DMS53 treated with DMSO at 0.1 percent for 48 hours (cell line): ENCODE results near the gene SDE2.
"Not testable (repeated sequence)": the region's sequence is repeated elsewhere in the genome, so short reads cannot be mapped to it uniquely, and the experiment has no call there.

Experiments
- DNase-seq: peaks from one replicate; lab custom pipeline; 2025; ENCODE audit not compliant: unreplicated experiment; lab: John Stamatoyannopoulos, UW

The SDE2 gene

DNA sequence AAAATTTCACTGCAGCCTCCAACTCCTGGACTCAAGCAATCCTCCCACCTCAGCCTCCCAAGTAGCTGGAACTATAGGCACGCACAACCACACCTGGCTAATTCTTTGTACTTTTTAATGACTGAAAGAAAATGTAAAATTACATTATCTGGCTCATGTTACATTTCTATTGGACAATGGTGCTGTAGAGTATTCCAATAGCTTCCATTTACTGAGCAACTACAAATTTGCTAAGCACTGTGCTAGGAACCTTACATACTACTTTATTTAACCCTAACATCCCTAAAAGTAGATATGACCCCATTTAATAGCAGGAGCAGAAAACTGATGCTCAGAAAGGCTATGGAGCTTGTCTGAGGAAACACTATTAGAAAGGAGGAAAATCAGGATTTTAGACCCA lies 19.7 kb downstream of the SDE2 start:
- no peak for DNase-seq

DNA sequence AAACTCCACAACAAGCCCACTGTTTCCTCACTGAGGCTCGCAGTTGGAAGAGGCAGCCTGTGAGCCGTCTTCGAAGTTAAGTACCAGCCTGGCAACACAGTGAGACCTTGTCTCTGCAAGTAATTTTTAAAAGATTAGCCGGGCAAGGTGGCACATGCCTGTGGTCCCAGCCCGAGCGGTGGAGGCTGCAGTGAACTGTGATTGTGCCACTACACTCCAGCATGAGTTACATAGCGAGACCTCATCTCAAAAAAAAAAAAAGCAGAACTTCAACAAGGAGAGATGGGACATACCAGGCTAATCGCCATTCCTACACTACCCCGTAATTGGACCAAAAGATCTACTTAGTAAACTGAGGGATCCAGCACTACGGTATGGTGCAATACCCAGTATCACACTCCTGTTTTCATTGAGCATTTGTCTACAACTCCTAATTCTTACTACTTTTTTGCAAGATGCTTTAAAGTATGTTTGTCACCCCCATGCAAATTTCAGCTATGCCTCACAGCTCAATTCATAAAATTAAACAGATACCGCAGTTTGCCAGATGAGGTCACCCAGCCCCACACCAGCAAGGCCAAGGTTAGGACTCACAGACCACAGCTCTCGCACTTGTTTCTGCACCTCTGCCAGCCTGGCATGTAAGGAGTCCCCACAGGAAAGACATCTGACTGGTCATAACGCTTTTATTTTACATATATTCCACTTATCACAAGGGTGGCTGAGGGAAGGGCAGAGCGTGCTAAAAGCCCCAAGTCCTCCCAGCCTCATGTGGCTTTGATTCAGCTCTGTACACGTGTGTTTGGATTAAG lies 21.0 kb downstream of the SDE2 start:
- DNase-seq = no peak

DNA sequence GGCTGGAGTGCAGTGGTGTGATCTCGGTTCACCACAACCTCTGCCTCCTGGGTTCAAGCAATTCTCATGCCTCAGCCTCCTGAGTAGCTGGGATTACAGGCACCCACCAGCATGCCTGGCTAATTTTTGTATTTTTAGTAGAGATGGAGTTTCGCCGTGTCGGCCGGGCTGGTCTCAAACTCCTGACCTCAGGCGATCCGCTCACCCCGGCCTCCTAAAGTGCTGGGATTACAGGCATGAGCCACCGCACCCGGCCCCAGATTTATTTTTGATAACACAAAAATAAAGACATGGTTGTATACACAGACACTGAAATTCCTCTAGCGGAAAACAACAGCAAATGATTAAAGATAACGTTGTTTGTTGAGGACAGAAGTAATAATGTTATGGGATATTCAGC lies 24.0 kb downstream of the SDE2 start:
- not testable (repeated sequence) for DNase-seq

DNA sequence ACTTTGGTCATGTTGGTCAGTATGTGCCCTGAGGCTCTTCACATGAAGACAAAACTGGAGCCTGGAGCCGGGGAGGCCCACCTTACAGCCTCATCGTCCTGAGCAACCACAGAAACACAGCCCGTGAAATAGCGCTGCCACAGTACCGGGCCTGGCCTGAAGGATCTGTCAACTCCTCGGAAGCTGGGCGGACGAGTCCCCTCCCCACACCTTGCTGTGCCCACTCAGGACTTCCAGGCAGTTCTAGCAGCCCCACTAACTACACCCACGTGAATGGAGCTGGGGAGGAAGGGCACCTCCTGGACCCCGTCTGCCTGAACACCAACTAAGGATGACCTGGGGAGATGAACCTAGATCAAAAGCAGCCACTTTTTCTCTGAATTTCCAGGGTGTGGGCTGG lies 24.7 kb downstream of the SDE2 start:
- no peak for DNase-seq

DNA sequence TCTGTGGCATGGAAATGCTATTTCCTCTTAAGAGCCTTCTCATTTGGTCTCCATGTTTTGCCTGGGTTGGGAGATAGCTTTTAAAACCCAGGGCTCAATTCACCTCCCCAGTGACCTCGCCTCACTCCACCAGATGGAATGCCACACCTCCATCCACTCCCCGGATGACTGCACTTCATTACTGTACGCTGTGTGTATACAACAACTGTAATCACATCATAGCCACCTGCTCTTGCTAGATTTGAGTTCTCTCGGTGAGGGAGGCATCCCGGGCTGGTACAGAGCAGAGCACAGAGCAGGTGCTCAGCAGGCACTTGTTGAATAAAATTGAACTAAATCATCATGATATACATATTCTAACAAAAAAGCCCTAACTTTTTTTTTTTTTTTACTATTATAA lies 26.0 kb downstream of the SDE2 start:
- peak; percentile 93 for DNase-seq

DNA sequence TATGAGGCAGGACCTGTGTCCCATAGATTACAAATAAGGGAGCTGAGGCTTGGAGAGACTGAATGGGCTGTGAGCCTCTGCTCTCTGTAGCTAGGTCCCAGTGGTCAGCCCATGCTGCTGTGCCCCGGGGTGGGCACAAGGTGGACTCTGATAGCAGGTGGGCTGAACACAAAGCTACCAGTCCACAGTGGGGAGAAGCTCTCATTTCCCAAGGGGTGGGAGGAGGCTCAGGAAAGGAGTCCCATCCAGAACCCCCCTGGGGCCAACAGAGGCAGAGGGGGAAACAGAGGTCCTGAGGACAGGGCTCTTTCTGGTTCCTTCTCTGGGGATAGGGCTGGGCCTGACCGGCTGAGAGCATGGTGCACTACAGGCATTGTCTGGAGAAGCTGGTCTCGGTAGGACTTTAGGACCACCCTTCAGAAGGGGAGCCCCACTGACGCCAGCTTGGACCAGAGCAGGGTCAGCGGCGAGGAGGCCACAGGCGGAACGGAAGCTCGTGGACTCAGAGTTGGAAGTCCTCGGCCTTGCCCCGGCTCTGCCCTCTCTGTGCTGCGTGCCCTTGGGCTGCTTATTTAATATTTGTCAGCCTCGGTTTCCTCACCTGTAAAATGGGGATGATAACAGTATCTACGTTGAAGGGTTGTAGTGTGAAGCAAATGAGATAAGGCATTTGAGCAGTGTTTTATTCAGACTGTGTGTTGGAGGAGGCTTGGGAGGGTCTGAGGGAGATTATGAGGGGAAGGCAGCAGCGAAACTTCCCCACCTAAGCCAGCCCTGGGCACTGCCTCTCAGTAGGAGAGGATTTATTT lies 26.6 kb downstream of the SDE2 start:
- DNase-seq = no peak

DNA sequence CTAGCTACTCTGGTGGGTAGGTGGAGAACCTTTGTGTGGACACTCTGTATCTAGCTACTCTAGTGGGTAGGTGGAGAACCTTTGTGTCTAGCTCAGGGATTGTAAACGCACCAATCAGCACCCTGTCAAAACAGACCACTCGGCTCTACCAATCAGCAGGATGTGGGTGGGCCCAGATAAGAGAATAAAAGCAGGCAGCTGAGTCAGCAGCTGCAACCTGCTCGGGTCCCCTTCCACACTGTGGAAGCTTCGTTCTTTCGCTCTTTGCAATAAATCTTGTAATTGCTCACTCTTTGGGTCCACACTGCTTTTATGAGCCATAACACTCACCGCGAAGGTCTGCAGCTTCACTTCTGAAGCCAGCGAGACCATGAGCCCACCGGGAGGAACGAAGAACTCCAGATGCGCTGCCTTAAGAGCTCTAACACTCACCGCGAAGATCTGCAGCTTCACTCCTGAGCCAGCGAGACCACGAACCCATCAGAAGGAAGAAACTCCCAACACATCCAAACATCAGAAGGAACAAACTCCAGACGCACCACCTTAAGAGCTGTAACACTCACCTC lies 28.5 kb downstream of the SDE2 start:
- DNase-seq = not testable (repeated sequence)

DNA sequence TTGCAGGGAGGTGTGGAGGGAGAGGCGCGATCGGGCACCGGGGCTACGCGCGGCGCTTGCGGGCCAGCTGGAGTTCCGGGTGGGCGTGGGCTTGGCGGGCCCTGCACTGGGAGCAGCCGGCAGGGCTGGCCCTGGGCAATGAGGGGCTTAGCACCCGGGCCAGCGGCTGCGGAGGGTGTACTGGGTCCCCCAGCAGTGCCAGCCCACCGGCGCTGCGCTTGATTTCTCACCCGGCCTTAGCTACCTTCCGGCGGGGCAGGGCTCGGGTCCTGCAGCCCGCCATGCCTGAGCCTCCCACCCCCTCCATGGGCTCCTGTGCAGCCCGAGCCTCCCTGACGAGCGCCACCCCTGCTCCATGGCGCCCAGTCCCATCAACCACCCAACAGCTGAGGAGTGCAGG lies 29.4 kb downstream of the SDE2 start:
- not testable (repeated sequence) for DNase-seq

DNA sequence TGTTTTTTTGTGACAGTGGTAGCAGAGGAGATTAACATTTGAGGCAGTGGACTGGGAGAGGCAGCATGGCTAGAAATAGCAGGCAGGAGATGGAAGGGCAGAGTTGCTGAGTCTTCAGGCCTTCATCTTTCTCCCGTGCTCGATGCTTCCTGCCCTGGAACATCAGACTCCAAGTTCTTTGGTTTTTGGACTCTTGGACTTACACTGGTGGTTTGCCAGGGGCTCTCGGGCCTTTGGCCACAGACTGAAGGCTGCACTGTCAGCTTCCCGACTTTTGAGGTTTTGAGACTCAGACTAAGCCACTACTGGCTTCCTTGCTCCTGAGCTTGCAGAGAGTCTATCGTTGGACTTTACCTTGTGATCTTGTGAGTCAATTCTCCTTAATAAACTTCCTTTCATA lies 33.9 kb downstream of the SDE2 start:
- no peak for DNase-seq

DNA sequence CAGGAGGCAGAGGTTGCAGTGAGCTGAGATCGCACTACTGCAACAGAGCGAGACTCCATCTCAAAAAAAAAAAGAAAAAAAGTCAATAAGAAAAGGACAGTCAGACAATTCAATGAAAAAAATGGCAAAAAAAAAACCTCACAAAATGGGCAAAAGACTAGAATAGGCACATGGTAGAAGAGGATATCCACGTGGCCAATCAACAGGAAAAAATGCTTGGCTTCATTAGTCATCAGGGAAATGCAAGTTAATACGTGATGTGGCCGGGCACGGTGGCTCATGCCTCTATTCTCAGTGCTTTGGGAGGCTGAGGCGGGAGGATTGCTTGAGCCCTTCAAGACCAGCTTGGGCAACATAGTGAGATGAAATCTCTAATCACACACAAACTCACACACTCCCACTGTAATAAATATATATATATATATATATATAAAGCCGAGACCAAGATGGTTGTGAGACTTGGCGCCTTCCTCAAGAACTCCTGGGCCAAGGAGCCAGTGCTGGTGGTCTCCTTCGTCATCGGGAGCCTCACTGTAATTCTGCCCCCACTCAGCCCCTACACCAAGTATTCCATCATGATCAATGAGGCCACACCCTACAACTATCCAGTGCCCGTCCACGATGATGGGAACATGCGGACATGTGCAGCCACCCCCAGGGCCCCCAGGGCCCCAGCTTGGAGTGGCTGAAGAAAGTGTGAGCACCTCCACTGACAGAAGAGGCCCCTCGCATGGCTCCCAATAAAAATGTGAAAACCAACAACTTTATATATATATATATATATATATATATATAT lies 35.2 kb downstream of the SDE2 start:
- no peak for DNase-seq

DNA sequence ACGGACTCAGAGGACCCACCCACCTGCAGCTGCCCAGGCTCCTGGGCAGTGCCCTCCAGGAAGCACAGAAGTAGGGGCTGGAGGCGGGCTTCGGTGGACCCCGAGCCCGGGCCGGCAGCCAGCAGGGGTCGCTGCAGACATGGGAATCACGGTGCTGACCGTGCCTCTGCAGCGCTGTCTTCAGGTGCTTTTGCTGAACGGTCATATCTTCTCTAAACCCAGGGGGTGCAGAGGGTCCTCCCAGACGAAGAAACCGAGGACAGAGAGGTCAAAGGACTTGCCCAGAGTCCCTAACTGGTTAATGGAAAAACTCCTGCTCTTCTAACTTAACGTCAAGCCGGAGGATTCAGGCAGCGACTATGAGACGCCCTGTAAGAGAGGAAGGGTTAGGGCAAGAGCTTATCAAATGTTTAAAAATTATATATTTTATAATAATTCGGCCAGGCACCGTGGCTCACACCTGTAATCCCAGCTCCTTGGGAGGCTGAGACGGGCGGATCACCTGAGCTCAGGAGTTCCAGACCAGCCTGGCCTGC lies 36.6 kb downstream of the SDE2 start:
- DNase-seq = no peak

DNA sequence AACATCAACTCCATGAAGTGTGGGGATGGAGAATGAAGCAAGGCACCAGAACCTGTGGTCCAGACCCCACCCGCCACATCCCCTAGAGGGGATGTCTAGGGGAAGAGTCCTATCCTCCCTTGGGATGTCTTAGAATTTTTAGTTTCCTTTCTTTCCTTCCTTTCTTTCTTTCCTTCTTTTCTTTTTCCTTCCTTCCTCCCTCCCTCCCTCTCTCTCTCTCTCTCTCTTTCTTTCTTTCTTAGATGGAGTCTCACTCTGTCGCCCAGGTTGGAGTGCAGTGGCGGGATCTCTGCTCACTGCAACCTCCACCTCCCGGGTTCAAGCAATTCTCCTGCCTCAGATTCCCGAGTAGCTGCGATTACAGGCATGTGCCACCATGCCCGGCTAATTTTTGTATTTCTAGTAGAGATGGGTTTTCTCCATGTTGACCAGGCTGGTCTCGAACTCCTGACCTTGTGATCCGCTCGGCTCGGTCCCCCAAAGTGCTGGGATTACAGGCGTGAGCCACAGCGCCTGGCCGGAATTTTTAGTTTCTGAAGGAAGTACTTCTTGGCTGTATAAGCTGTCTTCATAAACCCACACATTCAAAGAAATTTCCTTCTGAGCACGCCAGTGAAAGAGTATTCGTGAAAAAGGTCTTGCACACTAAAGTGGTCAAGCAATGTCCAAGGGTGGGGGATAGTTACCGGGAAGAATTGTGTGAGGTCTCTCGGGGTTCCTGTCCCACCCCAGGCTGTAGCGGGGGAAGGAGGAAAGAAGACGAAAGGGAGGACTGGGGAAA lies 37.3 kb downstream of the SDE2 start:
- DNase-seq = no peak

DNA sequence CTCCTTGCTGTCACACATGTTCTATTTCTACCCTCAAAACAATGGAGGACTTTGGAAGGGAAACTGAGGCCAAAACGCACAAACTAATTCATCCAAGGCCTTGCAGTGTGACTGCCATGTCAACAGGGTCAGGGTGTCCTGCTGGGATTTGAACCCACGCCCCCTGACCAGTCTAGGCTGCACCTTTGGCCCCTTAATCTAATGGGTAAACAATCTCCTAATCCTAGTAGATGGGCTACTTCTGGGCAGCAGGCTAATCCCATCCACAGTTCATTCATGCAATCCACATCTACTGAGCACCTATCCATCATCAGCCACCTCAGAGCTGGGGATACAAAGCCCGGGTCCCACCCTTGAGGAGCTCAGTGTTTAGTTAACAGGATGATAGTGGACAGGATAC lies 41.1 kb downstream of the SDE2 start:
- DNase-seq = no peak

DNA sequence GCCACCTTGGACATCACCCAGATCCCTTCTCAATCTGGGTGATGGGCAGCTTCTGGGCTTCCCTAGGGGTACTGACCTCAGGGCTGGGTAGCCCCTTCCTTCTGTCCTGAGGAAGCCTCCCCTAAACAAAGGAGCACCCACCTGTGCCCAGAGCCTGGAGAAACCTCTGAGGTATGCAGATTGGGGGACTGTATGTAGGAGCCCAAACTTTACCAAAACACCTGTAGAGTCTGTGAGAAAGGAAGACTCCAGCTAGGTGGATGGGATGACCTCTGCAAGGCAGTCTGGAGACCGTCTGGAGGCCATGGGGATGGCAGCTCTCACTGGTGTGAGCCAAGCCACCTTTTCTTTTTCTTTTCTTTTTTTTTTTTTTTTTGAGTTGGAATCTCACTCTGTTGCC lies 44.4 kb downstream of the SDE2 start:
- DNase-seq = no peak

DNA sequence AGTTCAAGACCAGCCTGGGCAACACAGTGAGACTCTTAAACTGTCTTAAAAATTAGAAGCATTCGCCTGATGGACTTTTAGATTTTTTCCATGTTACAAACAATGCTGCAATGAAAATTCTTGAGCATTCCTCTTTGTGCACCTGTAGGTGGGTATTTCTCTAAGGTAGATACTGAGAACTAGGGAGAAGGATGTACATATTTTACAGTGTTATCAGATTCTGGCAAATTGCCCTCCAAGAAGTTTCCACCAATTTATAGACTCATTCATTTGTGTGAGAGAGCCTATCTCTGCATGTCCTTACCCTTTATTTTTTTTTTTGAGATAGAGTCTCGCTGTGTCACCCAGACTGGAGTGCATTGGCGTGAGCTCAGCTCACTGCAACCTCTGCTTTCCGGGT lies 45.8 kb downstream of the SDE2 start:
- no peak for DNase-seq

DNA sequence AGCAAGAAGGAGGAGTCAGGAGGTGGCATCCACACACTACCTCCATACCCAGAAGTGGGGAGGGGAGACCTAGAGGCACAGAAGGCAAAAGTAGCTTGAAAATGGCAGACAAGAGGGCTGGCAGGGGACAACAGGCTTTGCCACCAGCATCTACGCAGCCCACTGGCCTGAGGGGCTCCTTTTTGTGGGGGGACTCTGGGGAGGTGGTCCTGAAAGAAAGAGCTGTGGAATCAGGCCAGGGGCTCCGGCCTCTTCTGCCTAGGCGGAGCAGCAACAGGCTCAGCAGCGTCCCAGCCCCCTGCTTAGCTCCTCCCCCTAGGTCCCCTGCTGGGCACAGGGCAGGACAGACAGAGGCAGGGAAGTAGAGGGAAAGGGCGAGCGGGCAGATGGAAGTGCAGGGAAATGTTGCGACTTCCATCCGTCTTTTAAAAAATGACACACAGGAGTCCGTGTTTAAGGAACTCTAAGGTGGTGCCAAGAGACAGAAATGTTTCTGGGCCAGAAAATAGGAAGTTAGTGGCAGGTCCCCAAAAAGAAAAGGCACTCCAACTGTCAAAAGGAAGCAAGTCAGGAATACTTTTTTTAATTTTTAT lies 48.1 kb downstream of the SDE2 start:
- no peak for DNase-seq

DNA sequence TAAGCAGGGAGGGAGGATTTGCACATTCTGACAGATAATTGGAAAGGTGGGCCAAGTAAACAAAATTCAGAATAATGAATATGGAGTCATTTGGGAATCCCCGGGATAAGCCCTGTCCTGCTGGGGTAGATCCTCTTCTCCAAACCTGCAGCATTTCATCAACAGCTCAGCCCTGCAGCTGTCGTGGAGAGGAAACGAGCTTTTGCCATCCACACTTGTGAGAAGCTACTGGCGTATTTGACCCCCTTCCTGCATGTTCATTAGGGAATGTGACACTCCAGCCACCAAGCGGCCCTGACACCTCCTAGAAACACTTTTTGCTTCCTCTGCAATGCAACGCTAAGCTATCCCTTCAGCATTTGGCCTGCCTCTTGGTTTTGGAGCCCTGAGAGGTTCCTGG lies 50.1 kb downstream of the SDE2 start:
- DNase-seq = no peak

DNA sequence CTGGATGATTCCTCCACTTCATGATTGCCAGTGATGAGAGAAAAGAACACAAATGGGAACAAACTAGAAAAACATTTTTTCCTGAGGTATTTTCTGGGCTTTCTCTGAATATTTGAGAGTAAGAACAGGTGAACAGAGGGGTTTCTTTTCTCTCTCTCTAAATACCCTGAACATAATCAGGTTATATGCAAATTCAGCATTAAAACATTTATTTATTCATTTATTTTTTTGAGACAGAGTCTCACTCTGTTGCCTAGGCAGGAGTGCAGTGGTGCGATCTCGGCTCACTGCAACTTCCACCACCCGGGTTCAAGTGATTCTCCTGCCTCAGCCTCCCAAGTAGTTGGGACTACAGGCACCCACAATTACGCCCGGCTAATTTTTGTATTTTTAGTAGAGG lies 52.3 kb downstream of the SDE2 start:
- no peak for DNase-seq

DNA sequence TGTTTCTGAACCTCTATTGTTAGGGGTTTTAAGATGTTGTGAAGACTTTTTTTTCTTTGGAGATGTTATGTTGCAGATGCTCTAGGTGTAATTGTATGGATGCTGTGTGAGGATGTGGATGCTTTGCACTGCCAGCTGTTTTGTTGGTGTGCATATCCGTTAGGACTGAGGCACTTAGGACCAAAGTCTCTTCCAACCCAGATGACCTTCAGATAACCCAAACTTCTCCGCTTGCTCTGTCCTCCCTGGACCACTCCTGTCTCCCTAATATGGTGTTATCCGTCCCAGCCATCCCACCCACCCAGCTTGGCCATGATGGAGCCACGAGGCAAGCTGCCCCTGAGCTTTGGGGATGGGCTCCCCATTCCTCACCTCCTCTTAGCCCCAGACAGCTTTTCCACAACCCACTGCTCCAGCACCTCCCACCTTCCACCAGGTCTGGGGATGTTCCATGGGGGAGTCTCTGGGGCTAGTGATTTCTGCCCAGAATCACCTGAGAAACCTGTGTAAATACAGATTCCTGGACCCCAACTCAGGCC lies 53.0 kb downstream of the SDE2 start:
- no peak for DNase-seq

DNA sequence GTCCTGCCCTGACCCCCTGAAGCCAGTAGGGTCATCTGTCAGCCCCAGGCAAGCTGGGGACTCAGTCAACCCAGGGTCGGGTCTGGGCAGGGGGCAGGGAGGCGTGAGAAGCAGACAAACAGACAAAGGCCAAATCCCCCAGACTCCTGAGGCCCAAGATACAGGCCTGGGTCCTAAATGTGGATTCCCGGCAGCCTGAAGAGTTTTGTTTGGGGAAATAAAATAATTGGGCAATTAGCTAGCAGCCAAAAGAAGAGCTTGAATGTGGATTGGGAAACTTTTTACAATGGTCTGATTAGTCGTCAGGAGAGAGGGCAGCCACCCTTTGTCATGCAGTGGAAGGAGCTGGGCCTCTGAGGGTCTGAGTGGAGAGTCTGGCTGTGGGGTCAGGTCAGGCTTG lies 53.6 kb downstream of the SDE2 start:
- no peak for DNase-seq
